ENCODE data around the gene NFX1.
"Not testable (repeated sequence)": the region's sequence is repeated elsewhere in the genome, so short reads cannot be mapped to it uniquely, and the experiment has no call there.

Gene NFX1

DNA sequence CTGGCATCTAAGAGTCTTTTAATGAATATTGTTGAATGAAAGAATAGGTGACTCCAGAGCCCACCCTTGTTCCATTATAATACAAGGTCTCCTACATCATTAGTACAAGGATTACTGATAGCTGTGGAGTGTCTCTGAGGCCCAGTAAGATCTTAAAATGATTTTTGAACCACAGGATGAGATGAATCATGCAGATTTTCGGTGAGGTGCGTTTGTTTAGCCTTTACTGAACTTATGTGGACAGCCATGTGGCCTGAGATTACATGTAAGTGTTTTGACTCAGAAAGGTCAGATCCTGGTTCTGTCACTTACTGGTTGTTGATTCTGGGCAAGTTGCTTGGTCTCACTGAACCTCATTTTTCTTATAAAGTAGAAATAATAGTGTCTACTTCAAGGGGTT is 21.6 kb downstream of the NFX1 start:
- DNase-seq = no peak

DNA sequence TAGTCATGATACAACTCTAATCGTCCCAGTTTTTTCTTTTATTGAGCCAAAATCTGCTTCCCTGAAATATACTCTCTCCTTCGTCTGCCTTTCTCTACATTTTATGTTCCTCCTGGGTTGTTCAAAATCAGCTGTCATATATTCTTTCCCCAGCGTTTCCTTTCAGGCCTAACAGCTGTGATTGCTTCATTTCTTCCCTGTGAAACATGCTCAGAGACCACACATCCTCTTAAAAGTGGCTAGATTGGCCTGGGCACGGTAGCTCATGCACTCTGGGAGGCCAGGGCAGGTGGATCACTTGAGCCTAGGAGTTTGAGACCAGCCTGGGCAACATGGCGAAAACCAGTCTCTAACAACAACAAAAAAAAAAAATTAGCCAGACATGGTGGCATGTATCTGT is 25.1 kb downstream of the NFX1 start:
- no peak for DNase-seq

DNA sequence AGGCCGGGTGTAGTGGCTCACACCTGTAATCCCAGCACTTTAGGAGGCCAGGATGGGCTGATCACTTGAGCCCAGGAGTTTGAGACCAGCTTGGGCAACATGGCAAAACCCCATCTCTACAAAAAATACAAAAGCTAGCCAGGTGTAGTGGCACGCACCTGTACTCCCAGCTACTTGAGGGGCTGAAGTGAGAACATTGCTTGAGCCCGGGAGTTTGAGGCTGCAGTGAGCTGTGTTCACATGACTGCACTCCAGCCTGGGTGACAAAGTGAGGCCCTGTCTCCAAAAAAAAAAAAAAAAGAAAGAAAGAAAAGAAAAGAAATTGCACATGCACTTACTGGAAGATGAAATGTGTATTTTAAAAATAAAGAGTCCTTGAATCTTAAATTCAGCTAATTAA is 26.8 kb downstream of the NFX1 start:
- not testable (repeated sequence) for DNase-seq

DNA sequence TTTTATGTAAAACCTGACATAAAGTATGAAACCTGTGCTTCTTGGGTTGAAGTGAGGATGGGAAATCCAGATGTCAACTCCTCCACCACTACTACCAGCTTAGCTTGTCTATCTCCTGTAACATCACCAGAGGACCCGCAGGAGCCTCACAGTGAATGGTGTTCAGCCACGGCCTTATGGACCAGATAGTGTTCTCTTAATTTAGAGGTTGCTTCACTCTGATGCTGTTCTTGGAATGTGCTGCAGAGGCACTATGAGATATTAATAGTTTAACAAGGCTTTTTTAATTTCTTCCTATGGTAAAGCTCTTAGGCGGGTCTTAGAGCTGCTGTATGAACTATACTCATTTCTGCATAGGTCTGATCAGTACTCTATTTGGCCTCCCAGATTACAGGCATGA is 27.9 kb downstream of the NFX1 start:
- DNase-seq = no peak

DNA sequence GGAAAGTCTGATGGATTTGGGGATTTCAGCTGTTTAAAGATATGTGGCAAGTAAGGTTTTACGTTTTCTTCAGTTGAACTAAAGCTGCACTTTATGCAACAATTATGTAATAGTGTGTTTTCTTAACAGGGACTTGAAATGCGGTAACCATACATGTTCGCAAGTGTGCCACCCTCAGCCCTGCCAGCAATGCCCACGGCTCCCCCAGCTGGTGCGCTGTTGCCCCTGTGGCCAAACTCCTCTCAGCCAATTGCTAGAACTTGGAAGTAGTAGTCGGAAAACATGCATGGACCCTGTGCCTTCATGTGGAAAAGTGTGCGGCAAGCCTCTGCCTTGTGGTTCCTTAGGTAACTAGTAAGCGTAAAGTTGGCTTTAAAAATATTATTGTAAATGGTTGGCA is 28.5 kb downstream of the NFX1 start:
- no peak for DNase-seq

DNA sequence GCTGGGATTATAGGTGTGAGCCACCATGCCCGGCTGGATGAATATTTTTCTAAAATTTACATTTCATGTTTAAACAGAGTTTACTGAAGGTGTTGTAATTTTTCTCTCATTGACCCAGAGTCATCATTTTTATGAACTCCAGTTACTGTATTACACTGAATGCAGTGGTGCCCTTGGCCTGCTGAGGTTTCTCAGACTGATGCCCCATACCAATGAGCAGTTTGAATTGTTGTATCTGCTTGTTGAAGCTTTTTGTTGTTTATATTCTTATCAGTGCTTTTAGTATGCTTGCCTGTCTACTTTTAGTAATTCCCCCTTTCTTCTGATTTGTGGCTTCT is 29.9 kb downstream of the NFX1 start:
- DNase-seq = no peak

DNA sequence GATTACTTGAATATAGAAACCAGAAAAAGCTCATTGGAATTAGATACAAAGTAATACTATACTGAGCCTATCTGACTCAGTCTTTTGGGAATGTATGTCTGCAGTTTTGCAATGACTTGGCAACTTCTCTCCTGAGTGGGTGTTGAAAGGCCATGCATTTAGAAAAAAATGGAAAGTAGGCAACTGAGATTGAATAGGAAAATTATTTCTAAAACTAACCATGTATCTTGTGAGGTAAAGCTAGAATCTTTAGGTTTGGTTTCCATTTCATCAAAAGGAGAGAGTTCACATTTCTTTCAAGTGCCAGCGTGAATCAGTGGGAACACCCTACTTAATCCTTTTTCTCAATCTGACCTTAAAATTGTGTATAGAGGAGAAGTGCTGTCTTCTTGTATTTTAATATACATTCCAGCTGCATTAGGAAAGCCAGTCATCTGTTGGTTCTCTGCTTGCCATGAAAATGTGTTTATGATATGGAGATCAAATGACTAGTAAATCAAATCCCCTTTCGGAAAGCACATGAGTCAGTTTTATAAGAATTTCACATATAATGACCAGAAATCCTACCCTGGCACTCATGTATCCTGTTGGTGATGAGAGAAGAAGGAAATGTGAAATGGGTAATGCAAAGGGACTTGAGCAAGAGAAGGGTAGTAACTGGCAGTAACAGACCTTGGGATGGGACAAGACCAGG is 30.4 kb downstream of the NFX1 start:
- no peak for DNase-seq

DNA sequence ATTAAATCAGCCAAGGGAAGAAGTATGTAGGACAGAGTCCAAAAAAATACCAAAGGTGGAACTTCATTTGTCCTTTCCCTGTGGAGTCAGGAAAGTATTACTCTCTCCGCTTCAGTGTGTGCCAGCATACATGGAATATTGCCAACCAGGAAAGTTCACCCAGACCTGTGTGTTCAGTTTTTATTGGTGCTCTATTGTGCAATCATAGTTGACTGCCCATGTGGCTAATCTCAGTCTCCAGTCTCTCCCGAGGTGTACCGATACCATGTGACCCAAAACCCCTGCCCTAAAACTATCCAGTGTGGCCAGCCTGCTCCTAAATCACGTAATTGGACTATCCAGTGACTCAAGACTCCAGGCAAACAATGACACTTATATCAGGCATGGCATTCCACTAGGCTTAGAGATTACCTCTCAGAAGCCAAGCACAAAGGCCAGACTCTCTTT is 38.8 kb downstream of the NFX1 start:
- DNase-seq = no peak

DNA sequence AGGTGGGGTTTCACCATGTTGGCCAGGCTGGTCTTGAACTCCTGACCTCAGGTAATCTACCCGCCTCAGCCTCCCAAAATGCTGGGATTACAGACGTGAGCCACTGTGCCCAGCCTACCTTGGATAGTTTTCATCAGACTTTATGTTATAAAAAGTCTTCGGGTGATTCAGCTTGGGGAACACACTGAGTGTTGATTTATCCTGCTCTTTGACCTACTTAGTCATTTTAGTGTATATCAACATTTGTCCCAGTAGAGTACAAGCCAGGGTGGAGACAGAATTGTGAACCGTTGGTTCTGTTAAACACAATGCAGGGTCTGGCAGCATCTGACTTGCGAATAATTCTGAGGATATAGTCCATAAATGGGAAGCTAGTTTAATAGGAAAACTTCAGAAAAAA is 39.7 kb downstream of the NFX1 start:
- no peak for DNase-seq

DNA sequence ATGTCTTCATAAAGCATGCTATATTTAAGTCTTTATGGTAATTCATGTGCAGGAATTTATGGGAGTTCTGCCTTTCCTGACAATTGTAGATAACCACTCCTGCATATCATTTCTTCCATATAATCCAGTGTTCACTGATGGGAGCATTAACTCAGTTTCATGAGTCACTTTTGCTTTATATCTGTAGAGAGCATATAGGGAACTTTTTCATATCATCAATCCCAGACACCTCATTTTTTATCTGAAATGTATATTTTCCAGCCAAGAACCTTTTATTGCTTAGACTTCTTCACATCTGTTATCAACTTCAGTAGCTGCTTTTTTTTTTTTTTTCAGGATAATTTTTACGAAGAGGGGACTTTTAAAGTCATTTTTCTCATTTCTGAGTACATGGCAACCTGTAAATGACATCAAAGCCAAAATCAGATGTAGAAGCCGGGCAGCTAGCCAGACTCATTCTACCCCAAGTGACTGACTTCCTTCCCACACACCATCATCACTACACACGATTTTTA is 41.1 kb downstream of the NFX1 start:
- DNase-seq = no peak

DNA sequence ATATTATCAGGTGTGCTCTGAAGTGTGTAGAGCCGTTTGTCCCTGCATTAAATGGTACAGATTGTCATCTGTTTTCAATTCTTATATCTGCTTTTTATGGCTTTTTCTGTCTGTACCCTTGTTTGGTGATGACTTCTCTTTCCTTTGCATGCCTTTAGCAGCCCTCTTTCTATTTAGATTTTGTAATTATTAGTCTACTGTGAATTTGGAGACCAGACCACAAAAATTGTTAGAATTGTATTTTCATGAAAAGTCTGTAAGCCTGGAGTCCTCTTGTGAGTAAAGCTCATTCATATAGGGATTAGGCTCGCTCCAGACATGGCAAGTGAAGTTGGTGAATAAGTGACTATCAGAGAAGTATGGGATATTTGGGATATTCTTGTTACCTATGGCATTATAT is 41.7 kb downstream of the NFX1 start:
- DNase-seq = no peak

DNA sequence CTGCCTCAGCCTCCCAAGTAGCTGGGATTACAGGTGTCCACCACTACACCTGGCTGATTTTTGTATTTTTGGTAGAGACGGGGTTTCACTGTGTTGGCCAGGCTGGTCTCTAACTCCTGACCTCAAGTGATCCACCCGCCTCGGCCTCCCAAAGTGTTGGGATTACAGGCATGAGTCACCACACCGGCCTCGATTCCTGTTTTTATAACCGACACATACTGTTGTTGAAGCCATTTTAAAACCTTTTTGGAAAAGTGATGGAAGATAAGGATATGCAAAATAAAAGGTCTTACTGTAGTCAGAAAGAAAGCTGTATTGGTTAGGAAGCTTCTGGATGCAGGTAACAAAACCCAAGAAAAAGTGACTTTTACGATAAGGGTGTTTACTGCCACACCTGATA is 42.6 kb downstream of the NFX1 start:
- DNase-seq = not testable (repeated sequence)

DNA sequence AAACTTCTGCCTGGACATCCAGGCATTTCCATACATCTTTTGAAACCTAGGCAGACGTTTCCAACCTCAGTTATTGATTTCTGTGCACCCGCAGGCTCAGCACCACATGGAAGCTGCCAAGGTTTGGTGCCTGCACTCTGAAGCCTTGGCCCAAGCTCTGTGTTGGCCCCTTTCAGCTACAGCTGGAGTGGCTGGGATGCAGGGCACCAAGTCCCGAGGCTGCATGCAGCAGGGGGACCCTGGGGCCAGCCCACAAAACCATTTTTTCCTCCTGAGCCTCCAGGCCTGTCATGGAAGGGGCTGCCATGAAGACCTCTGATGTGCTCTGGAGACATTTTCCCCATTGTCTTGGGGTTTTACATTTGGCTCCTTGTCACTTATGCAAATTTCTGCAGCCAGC is 49.9 kb downstream of the NFX1 start:
- DNase-seq = no peak

DNA sequence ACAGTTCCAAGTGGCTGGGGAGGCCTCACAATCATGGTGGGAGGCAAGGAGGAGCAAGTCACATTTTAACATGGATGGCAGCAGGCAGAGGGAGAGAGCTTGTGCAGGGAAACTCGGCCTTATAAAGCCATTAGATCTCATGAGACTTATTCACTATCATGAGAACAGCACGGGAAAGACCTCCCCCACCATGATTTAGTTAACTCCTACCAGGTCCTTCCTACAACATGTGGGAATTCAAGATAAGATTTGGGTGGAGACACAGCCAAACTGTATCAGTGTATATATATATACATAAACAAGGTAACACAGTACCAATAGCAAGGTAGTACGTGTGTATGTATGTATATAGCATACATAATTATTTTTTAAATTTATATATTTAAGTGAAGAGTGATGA is 50.9 kb downstream of the NFX1 start:
- DNase-seq = no peak

DNA sequence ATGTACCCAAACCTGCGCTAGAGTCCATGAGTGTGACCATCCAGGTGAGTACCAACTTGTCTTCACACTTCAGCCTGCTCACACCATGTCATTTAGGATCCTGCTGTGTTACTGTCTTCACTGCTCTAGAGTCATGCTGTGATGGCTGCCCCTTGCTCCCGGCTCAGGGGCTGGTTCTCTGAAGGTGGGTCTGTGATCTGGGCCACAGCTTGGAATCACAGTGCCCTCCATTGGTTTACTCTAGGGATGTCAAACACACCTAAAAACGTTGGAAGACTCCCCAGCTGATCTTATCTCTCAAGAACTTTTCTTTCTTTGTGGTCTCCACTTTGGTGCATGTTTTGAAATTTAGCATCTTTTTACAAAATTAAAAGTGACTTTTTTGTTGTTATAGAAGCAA is 53.8 kb downstream of the NFX1 start:
- DNase-seq = no peak

DNA sequence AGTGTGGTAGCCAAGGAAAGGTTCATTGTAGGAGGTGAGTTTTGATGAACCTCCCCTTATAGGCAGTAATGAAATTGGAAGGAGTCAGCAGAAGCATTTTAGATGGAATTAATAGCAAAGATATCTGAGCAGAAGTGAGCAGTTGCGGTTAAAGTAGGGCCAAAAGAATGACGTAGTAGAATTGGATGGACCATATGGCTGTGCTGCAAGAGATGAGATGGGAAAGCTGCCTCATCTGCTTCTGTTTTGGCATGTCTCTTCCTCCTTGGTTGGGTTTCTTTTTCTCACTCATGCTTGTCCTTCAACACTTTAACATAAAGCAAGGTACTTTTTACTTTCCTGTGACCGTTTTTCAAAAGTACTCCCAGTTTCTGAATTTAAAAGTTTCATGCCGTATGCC is 56.2 kb downstream of the NFX1 start:
- DNase-seq = no peak

DNA sequence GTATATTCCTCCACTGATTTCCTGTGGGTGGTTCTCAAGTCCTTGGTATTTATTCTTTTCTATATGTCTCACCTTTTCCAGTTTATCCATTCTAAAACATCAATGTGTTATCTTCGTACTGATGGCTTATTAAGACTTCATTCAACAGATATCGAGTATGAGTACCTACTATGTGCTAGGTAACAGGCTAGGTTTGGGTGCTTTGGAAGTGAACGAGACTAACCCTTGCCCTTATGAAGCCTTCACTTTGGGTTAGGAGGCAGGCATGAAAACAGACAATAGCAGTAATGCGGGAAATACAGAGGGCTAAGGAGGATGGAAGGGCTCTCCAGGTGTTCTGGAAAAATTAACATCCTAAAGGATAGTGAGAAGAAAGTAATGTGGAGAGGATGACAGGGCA is 58.7 kb downstream of the NFX1 start:
- no peak for DNase-seq

DNA sequence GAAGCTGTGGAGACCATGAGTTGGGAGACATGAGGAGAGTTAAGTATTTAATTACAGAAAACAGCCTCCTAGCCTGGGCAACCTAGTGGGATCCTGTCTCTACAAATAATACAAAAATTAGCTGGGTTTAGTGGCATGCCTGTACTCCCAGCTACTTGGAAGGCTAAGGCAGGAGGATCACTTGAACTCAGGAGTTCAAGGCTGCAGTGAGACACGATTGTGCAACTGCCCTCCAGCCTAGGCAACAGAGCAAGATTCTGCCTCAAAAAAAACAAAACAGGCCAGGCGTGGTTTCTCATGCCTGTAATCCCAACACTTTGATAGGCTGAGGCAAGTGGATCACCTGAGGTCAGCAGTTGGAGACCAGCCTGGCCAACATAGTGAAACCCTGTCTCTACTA is 59.4 kb downstream of the NFX1 start:
- DNase-seq = no peak

DNA sequence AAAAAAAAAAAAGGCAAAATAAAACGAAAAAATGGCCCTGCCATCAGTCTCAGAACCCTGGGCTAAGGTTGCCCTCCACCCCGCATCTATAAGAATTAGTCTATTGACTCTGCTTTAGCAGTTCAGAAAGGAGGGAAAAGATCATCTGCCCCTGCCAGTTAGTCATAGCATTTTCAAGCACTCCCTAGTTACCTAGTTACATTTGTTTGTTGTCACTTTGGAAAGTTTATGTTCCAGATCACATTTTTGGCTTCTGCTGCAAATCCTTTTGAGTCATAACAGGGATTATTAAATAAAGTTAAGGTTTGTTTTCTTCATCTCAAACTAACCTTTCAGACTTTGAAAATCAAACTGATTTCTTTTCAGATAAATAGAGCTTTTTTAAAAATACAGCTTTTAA is 60.0 kb downstream of the NFX1 start:
- DNase-seq = no peak

DNA sequence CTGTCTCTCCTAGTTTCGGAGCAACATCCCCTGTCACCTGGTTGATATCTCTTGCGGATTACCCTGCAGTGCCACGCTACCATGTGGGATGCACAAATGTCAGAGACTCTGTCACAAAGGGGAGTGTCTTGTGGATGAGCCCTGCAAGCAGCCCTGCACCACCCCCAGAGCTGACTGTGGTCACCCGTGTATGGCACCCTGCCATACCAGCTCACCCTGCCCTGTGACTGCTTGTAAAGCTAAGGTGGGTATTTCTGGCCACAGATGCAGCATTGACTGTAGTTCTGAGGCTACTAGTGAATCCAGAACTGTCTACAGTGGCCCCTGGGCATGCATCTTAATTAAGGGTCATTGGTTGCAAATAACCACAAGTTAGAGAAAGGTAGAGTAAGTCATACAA is 61.2 kb downstream of the NFX1 start:
- no peak for DNase-seq

DNA sequence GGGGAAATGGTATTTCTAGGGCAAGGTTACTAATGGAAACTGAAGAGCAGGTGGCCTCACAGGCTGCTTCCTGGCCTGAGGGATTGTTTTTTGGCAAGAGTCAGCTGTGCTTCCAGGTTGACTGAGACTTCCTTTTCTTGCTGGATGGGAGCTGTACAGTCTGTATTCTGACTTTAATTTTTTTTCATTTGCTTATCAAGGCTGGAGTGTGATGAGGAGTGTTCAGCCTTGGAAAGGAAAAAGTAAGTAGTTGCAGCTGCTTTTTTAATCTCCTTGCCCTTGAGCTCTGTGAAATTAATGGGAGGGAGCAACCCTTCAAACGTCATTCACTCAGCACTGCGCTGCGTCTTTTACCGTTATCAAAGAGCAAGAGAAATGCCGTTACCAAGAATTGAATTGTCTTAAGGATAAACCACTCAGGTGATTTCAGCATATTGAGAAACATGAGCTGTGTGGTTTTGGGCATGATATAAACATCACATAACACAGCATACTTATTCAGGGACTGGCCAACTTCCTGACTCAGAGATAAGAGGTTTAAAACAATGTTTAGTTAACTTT is 64.4 kb downstream of the NFX1 start:
- DNase-seq = no peak

DNA sequence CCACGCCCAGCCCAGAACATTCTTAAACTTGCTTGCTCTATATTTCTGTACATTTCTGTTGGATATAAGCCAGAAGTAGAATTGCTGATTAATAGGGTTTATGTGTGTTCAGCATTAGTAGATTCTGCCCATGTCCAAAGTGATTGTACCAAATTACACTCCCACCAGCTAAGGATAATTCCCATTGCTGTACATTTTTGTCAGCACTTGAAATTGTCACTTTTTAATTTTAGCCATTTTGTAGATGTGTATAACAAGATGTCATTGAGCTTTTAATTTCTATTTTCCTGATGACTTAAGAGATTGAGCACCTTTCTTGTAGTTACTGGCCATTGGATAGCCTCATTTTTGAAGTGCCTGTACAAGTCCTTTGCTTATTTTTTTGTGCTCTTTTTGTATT is 65.6 kb downstream of the NFX1 start:
- no peak for DNase-seq

DNA sequence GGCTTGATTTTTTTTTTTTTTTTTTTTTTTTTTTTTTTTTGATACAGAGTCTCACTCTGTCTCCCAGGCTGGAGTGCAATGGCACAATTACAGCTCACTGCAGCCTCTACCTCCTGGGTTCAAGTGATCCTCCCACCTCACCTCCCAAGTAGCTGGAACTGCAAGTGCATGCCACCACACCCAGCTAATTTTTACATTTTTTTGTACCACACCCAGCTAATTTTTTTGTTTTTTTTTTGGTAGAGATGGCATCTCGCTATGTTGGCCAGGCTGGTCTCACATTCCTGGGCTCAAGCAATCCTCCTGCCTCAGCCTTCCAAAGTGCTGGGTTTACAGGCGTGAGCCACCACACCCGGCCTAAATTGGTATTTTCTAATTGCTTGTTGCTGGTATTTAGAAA is 68.3 kb downstream of the NFX1 start:
- DNase-seq = not testable (repeated sequence)

DNA sequence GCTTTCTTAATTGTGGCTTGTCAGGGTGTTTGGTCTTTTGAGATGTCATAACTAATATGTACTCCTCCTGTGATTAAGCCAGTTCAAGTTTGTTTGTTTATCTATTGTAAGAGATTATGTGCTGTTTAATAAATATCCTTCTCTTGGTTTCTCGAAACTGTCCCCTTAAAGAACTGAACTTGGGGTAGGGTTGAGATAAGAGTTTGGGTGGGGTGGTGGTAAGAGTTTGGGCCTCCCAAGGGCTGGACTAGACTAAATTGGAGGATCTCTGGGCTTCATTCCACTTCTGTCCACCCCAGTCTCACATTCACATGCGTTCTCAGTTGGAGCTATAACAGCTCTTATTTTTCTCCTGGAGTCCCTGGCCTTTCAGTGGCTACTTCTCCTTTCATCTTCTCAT is 73.8 kb downstream of the NFX1 start:
- DNase-seq = no peak

DNA sequence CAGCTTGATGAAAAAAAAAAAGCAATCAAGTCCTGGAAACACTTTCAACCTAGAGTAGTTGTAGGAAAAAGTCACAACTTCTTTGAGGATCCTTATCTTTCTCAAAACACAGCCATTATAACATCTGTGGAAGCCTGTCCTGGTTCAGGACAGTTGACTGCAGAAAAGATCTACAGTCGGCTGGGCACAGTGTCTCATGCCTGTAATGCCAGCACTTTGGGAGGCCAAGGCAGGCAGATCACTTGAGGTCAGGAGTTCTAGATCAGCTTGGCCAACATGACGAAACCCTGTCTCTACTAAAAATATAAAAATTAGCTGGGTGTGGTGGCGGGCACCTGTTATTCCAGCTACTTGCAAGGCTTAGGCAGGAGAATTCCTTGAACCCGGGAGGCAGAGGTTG is 74.5 kb downstream of the NFX1 start:
- DNase-seq = not testable (repeated sequence)

All from CD4-positive, alpha-beta T cell treated with Interleukin-17A for 4 hours (primary cell).